Ovary (tissue), 9 donors: ENCODE results near the gene TNFRSF1B. TPM values are rescaled to one million over a fixed set of nuclear protein-coding genes. Genes with fewer than 3 reads are reported as not detected.

Source experiments
- DNase-seq, 5 donors: peaks; one replicate each; pipeline ENCODE4 v3.0.0-alpha.2; 2019 to 2020
- H3K27ac ChIP-seq, 2 donors: fragments of 200-600 bp; one replicate each; pipeline versions ENCODE4 v1.5.1 to v1.8.0; 2019 to 2022
- H3K27me3 ChIP-seq: fragments of 200-600 bp; one replicate; pipeline ENCODE4 v1.8.0; 2022
- H3K36me3 ChIP-seq: fragments of 200-600 bp; sonication (generic); one replicate; pipeline ENCODE4 v1.5.1; 2019
- H3K4me1 ChIP-seq: one replicate; pipeline ENCODE4 v1.8.1; 2013; ENCODE audit warnings: mild to moderate bottlenecking, moderate library complexity; ENCODE audit not compliant: insufficient read depth
- H3K4me3 ChIP-seq: fragments of 200-600 bp; sonication (generic); one replicate; pipeline ENCODE4 v1.5.1; 2017
- H3K9me3 ChIP-seq, 2 donors: fragments of 200-600 bp in 1 of 2; sonication (generic) in 1 of 2; one replicate each; pipeline versions ENCODE4 v1.5.1 to v1.8.1; 2013 to 2019; ENCODE audit warnings: mild to moderate bottlenecking in 1 of 2, moderate library complexity in 1 of 2
- CTCF ChIP-seq, 3 donors: fragments of 450-650 bp in 2 of 3; fragments of 200-600 bp in 1 of 3; IDR thresholded peaks; one replicate each; pipeline versions ENCODE4 v1.5.1 to v1.8.0; 2016 to 2022; ENCODE audit warnings: antibody characterized with exemption in 3 of 3, mild to moderate bottlenecking in 1 of 3
- EP300 ChIP-seq: sonication (generic); formaldehyde crosslinking; IDR thresholded peaks from one replicate; pipeline ENCODE4 v1.6.1; 2017; ENCODE audit warnings: antibody characterized with exemption
- POLR2A ChIP-seq: fragments of 450-650 bp; IDR thresholded peaks from one replicate; pipeline ENCODE4 v1.6.1; 2017; ENCODE audit warnings: antibody characterized with exemption, mild to moderate bottlenecking, moderate library complexity
- WGBS, 3 donors: extraction: QIAGEN DNeasy Blood & Tissue Kit in 1 of 3; methylation state at CpG; one replicate each; pipeline versions ENCODE4 v1.1.5 to v1.1.7; 2013 to 2017; 5-methylcytosine and 5-hydroxymethylcytosine counted together
- intact Hi-C, 4 donors: fragments of 100-400 bp; cut with DNase I; formaldehyde crosslinking; loops; one replicate each; pipeline versions ENCODE4 v1.11.0 to v1.15.1; 2022 to 2023
- polyA plus RNA-seq, 2 donors: library from polyadenylated mRNA; stranded (reverse); fragments of 200-250 nt in 1 of 2; fragments of 350-450 nt in 1 of 2; fragmentation: Illumina TruSeq in 1 of 2; extraction: RNeasy Lipid Tissue Mini Kit (QIAGEN cat#74804) in 1 of 2; gene quantifications; one replicate each; pipeline ENCODE4 v1.2.3, GENCODE V29; 2013 to 2014
- total RNA-seq, 7 donors: library from RNA; depleted of rRNA in 2 of 7; stranded (reverse); fragments of >200 nt in 2 of 7; fragmentation: NEBNext Ultra II Directional in 3 of 7; extraction: Animal tissue kit (Norgen Biotek cat#: 25700) in 3 of 7; gene quantifications; one replicate each; pipeline versions ENCODE4 v1.1.0 to v1.2.4, GENCODE V29; 2016 to 2023
- donor health status: DM: no; HTN: no; CAD: no; lungs with moderate emphysema.
- donor health status: DM: no; HTN: no; CAD: no.
- donor health status: Bipolar disorder and iron deficiency.
- donor health status: DM: yes; HTN: yes; CAD: no.
- donor health status: DM: no; HTN: no; CAD: no.
- donor health status: DM: yes; HTN: yes; CAD: no.

The TNFRSF1B gene
- total and polyA plus RNA-seq, 9 donors = 10.3 to 27.6 (median 18.7) TPM

- 88 to 90% (median 89%) methylated on average over 14 of the region's 14 CpGs for WGBS, 3 donors
- DNase-seq = no peak
- TF ChIP-seq POLR2A (no peak), CTCF (IDR thresholded peaks at IDR 0.05) (no peak), EP300 (no peak)
- Histone ChIP-seq H3K27me3 (no peaks in the 10 kb centered on the region), H3K36me3 (no peaks in the 10 kb centered on the region), H3K4me1 (no peaks in the 10 kb centered on the region), H3K27ac (no peak overlapping the region), H3K4me3 (no peak overlapping the region), H3K9me3 (no peaks in the 10 kb centered on the region)
- intact Hi-C loops = no loop called here
These were observed 27.9 kb downstream of the TNFRSF1B start for GRCh38 chr1:12194666-12195216.

- no peak overlapping the region for H3K4me3 ChIP-seq
- no peaks in the 10 kb centered on the region for H3K4me1 ChIP-seq
- 64 to 79% (median 65%) methylated on average over 3 of the region's 3 CpGs for WGBS, 3 donors
- no peak overlapping the region for H3K27ac ChIP-seq
- no peak for TF ChIP-seq POLR2A
- no peak for TF ChIP-seq EP300
- TF ChIP-seq CTCF (IDR thresholded peaks at IDR 0.05) = no peak
- no peak for DNase-seq
- no peaks in the 10 kb centered on the region for H3K27me3 ChIP-seq
- no peaks in the 10 kb centered on the region for H3K9me3 ChIP-seq
- H3K36me3 ChIP-seq = no peaks in the 10 kb centered on the region
- intact Hi-C loops = no loop called here
These were observed 28.6 kb downstream of the TNFRSF1B start for GRCh38 chr1:12195416-12195815.

- 86 to 89% (median 88%) methylated on average over 20 of the region's 20 CpGs for WGBS, 3 donors
- Histone ChIP-seq H3K27me3 (no peaks in the 10 kb centered on the region), H3K36me3 (no peaks in the 10 kb centered on the region), H3K4me3 (no peak overlapping the region), H3K9me3 (no peaks in the 10 kb centered on the region), H3K4me1 (no peaks in the 10 kb centered on the region), H3K27ac (no peak overlapping the region)
- TF ChIP-seq POLR2A = no peak
- no peak for TF ChIP-seq CTCF (IDR thresholded peaks at IDR 0.05)
- TF ChIP-seq EP300 = no peak
- intact Hi-C loops = no loop called here
- DNase-seq = no peak
These were observed 30.1 kb downstream of the TNFRSF1B start for GRCh38 chr1:12196641-12197482.

- Histone ChIP-seq H3K27ac (no peak overlapping the region), H3K27me3 (no peaks in the 10 kb centered on the region), H3K4me3 (no peak overlapping the region), H3K36me3 (no peaks in the 10 kb centered on the region), H3K4me1 (no peaks in the 10 kb centered on the region), H3K9me3 (no peaks in the 10 kb centered on the region)
- TF ChIP-seq POLR2A (no peak), EP300 (no peak), CTCF (IDR thresholded peaks at IDR 0.05) (no peak)
- 80 to 89% (median 88%) methylated on average over 7 of the region's 7 CpGs for WGBS, 3 donors
- intact Hi-C loops = no loop called here
- DNase-seq = no peak
These were observed 30.7 kb downstream of the TNFRSF1B start for GRCh38 chr1:12197483-12197880.
